HEK293 (cell line): ENCODE data around the gene ARPC2.

Experiments
- ZNF2 ChIP-seq: fragments of 450-650 bp; formaldehyde crosslinking; IDR thresholded peaks from 2 replicates; pipeline ENCODE4 v1.5.1; 2016; ENCODE audit warnings: missing biosample characterization, missing genetic modification characterization
- ZNF555 ChIP-seq: fragments of 450-650 bp; formaldehyde crosslinking; conservative IDR thresholded peaks from 2 replicates; pipeline ENCODE4 v1.5.1; 2017; ENCODE audit warnings: missing biosample characterization, mild to moderate bottlenecking, missing genetic modification characterization, inconsistent platforms
- TF ChIP-seq, protein P1 (sequence below): fragments of 450-650 bp; formaldehyde crosslinking; IDR thresholded peaks from 2 replicates; pipeline ENCODE4 v1.5.1; 2016; ENCODE audit warnings: missing biosample characterization, missing genetic modification characterization
- TF ChIP-seq, protein P2 (sequence below): IDR thresholded peaks from 2 replicates; pipeline ENCODE4 v1.6.1; 2011; ENCODE audit warnings: mild to moderate bottlenecking, low read depth, low read length, borderline replicate concordance
- TF ChIP-seq, protein P3 (sequence below): fragments of 450-650 bp; formaldehyde crosslinking; optimal IDR thresholded peaks from 2 replicates; pipeline ENCODE3; 2016; ENCODE audit warnings: missing biosample characterization, mild to moderate bottlenecking, missing genetic modification characterization

DNA sequence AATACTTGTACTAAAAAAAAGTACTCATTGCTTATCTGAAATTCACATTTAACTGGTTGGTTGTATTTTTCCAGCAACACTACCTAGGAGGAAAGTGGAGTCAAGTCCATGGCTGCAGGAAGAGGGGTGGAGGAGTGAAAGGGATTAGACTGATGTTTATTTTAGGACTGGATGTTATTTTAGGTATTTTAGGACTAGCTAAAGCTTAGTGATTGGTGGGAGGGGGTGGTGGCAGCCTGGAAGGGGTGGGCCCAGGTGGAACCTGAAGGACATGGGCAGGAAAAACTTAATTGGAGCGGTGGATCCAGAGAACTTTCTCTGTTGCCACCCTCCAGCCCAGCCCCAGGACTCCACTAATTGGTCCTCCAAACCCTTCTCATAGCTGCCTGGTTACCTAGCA lies 79.2 kb downstream of the ARPC2 start:
- TF ChIP-seq, protein P1, sequence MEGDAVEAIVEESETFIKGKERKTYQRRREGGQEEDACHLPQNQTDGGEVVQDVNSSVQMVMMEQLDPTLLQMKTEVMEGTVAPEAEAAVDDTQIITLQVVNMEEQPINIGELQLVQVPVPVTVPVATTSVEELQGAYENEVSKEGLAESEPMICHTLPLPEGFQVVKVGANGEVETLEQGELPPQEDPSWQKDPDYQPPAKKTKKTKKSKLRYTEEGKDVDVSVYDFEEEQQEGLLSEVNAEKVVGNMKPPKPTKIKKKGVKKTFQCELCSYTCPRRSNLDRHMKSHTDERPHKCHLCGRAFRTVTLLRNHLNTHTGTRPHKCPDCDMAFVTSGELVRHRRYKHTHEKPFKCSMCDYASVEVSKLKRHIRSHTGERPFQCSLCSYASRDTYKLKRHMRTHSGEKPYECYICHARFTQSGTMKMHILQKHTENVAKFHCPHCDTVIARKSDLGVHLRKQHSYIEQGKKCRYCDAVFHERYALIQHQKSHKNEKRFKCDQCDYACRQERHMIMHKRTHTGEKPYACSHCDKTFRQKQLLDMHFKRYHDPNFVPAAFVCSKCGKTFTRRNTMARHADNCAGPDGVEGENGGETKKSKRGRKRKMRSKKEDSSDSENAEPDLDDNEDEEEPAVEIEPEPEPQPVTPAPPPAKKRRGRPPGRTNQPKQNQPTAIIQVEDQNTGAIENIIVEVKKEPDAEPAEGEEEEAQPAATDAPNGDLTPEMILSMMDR, result no peak
- TF ChIP-seq, protein P2, sequence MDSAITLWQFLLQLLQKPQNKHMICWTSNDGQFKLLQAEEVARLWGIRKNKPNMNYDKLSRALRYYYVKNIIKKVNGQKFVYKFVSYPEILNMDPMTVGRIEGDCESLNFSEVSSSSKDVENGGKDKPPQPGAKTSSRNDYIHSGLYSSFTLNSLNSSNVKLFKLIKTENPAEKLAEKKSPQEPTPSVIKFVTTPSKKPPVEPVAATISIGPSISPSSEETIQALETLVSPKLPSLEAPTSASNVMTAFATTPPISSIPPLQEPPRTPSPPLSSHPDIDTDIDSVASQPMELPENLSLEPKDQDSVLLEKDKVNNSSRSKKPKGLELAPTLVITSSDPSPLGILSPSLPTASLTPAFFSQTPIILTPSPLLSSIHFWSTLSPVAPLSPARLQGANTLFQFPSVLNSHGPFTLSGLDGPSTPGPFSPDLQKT, result no peak
- TF ChIP-seq ZNF555 (no peak), ZNF2 (no peak)
- TF ChIP-seq, protein P3, sequence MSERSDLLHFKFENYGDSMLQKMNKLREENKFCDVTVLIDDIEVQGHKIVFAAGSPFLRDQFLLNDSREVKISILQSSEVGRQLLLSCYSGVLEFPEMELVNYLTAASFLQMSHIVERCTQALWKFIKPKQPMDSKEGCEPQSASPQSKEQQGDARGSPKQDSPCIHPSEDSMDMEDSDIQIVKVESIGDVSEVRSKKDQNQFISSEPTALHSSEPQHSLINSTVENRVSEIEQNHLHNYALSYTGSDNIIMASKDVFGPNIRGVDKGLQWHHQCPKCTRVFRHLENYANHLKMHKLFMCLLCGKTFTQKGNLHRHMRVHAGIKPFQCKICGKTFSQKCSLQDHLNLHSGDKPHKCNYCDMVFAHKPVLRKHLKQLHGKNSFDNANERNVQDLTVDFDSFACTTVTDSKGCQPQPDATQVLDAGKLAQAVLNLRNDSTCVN (tag by site-specific recombination), result no peak
